Measurements from ENCODE around the gene MARCHF2.
"Not testable (repeated sequence)": the region's sequence is repeated elsewhere in the genome, so short reads cannot be mapped to it uniquely, and the experiment has no call there.

The MARCHF2 gene

GRCh38 chr19:8387688-8388611, 25.2 kb upstream of the MARCHF2 start:
- no peak for DNase-seq

DNA sequence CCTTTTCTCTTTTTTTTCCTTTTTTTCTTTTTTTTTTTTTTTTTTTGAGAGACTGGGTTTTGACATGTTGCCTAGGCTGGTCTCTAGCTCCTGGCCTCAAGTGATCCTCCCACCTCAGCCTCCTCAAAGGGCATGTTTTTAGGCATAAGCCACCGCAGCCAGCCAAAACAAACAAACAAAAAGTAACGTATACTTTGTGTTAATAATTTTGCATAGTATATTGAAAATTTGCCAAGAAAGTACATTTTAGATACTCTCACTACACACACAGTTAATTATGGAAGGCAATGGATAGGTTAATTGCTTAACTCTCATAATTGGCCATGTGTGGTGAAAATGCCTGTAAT, 24.5 kb upstream of the MARCHF2 start:
- no peak for DNase-seq

DNA sequence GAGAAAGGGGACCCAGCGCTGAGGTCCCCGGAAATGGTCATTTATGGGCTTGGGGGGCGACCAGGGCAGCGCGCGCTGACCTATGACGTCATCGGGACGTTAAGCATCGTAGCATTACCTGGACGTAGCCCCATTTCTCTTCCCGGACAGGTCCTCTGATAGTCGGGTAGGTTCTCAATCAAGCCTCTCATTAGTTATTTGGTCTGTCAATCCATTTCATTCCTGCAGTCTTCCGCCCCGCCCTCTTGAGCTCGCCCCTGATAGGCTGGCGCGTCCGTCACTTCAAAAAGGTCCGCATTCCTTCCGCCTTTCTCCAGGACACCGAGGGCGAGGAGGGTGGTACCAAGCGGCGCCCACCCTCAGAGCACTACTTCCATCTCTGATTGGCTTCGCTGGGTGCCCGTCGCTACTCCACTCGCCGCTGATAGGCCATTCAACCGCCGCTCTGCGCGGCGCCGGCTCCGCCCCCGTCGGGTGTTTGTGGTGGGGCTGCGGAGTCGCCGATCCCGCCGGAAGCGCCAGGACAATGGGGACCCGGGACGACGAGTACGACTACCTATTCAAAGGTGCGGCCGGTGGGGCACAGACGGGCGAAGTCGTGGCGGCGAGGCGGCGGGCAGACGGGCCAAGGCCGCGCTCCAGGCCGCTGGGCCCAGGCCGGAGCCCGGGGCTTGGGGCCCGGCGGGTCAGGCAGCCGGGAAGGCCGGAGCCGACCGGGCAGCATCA, 23.1 kb upstream of the MARCHF2 start, which contains the start of gene RAB11B:
Gene RAB11B, plus strand, starts transcription at position 470 of the 726 bp plus-strand sequence. Its CDS starts 57 bp downstream, at position 527.
- peak; percentile 100 for DNase-seq

DNA sequence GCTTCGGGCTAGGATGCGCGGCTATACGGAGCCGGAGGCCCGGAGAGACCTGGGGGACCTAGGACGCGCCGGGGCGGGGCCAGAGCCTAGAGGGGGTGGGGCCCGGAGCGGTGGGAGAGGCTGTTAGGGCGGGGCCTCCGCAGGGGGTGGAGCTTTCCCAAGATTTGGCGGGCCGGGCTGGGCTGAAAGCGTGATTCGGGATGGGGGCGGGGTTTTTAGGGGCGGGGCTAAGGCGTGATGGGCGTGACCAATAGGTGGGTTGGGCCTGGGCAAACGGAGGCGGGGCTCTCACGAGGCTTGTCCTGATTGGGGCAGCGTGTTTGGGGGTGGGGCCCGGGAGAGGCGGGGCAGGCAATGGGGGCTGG, 22.5 kb upstream of the MARCHF2 start:
- peak; percentile 81 for DNase-seq

GRCh38 chr19:8391198-8392016, 21.7 kb upstream of the MARCHF2 start:
- DNase-seq: no peak

DNA sequence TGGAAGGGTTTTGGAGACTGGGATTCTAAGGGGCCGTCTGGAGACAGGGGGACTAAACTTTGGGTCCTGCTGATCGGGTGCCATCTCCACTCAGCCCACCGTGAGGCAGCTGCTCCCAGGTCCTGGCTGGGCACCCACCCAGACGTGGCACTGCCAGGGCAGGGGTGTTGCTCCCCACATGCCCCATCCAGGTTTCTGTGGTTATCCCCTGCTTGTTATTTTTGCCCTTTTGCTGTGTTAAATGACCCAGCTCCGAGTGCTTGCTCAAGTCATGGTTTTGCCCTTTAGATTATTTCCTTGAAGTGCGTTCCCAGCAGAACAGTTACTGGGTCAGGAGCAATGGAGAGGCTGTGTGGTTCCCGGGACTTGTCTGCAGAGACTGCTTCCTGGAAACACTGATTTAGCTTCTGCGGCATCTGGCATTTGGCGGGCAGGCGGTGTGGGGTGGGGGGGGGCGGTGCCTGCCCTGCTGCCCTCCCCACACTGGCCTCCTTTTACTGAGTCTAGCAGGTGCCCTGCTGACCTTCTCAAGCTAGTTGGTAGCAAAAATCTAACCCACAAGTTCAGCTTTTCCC, 21.0 kb upstream of the MARCHF2 start:
- no peak for DNase-seq

- no peak for DNase-seq
Measured at GRCh38 chr19:8393192-8393870, 19.8 kb upstream of the MARCHF2 start.

GRCh38 chr19:8393871-8394250, 19.2 kb upstream of the MARCHF2 start:
- no peak for DNase-seq

DNA sequence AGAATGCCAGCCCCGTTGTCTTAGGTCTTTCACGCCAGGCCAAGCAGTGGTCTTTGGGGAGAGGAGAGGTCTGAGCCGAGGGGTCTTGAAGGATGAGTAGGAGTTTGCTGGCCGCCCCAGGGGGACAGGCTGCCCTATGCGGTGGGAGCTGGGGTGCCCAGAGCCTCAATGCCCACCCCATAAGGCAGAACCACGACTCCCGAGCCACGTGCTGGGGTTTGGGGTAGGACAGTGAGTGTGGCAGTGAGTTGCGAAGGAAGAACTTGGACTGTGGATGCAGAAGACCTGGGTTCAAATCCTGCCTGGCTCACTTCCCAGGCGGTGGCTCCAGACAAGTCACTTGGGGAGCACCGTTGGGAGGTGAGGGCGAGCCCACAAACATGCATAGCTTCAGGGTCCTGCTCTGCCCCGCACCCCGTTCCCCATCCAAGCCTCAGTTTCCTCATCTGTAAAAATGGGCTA, 17.5 kb upstream of the MARCHF2 start:
- DNase-seq: no peak

- no peak for DNase-seq
Measured at GRCh38 chr19:8396185-8396562, 16.9 kb upstream of the MARCHF2 start.

DNA sequence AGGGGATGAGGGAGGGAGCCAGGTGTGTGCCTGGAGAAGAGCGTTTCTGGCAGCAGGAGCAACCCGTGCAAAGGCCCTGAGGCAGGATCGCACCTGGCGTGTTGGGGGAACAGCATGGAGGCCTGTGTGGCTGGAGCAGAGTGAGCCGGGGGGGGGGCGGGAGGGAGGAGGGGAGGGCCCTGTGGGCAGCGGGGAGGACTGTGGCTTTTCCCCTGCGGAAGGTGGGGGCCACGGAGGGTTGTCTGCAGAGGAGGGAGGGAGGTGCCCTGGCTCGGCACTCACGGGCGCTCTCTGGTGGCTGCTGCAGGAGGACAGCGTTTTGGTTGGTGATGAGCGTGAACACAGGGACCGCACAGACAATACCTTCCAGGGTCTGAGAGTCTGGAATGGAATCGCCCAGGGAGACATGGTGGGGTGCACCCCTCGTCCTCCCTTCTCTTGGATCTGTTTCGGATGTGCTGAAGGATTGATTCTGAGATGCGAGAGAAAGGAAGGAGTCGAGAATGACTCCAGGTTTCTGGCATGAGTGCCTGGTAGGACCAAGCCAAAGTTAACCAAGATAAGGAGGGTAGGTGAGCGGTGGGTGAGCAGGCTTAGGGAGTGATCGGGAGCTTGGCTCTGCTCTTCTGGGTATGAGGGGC, 16.4 kb upstream of the MARCHF2 start:
- no peak for DNase-seq

DNA sequence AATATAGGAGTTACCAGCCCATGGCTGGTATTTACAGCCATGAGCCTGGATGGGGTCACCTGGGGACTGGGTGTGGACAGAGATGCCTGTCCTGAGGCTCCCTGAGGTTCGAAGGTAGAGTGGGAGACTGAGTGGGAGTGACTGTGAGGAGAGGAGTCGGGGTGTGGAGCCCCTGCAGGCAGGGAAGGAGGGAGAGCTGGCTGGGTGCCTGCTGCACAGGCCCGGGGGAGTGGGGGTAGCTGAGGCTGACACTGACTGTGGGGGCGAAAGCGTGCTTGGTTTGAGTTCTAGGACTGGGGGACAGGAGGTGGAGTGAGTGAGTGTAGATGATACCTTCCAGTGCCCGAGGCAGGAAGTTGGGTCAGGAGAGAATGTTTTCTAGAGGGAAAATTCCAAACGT, 15.8 kb upstream of the MARCHF2 start:
- DNase-seq: no peak

DNA sequence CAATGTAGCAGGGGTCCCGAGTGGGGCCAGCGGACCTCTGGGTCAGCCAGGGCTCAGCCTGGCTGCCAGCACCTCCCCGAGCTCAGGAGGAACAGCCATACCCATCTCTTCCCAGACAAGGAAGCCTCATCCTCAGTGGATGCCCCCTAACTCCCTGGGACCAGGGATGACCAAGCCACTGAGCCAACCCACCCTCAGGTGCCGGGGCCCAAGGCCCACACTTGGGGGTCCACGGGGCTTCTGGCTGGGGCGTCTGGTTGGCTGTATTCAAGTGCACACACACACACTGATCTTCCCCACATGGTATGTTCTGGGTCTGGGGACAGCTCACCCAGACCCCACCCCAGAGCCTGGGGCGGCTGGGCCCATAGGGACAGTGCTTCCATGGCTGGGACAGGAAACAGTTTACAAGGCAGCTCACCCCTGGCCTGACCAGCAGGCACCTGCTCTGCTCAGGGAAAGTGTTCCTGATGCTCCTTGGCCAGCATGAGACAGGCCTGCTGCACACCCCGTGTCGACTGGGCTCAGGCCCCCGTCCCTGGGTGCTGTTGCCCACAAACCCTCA, 15.3 kb upstream of the MARCHF2 start:
- no peak for DNase-seq

- DNase-seq: no peak
Measured at GRCh38 chr19:8398311-8398771, 14.8 kb upstream of the MARCHF2 start.

- no peak for DNase-seq
Measured at GRCh38 chr19:8399681-8400188, 13.4 kb upstream of the MARCHF2 start.

GRCh38 chr19:8401981-8402411, 11.1 kb upstream of the MARCHF2 start:
- DNase-seq: no peak

- DNase-seq: no peak
Measured at GRCh38 chr19:8403098-8403819, 9.8 kb upstream of the MARCHF2 start.

GRCh38 chr19:8403820-8404109, 9.3 kb upstream of the MARCHF2 start:
- DNase-seq: no peak

GRCh38 chr19:8404391-8405151, 8.5 kb upstream of the MARCHF2 start:
- DNase-seq: no peak

- not testable (repeated sequence) for DNase-seq
Measured at GRCh38 chr19:8410718-8411117, 2.4 kb upstream of the MARCHF2 start.
